Right ventricle myocardium inferior (tissue), 1 donor: Measurements from ENCODE around the gene SPART. TPM values are rescaled to one million over a fixed set of nuclear protein-coding genes. Genes with fewer than 3 reads are reported as not detected.
"Not testable (repeated sequence)": the region's sequence is repeated elsewhere in the genome, so short reads cannot be mapped to it uniquely, and the experiment has no call there.

Experiments used
- ATAC-seq: fragments of 200-7000 bp; cut with Tn5 transposase; one replicate; pipeline ENCODE4 v1.9.1; 2020; ENCODE audit warnings: mild to moderate bottlenecking, moderate library complexity
- DNase-seq: peaks from one replicate; pipeline ENCODE4 v3.0.0; 2021; ENCODE audit errors: missing footprints
- intact Hi-C: fragments of 100-400 bp; cut with DNase I; formaldehyde crosslinking; loops from one replicate; pipeline ENCODE4 v1.11.0; 2022
- total RNA-seq: library from RNA; stranded (reverse); fragmentation: NEBNext Ultra II Directional; extraction: Animal tissue kit (Norgen Biotek cat#: 25700); gene quantifications from one replicate; pipeline ENCODE4 v1.2.1, GENCODE V29; 2021
- donor health status: DM: no; HTN: yes; CAD: no; lungs with severe emphysema.

The SPART gene
- total RNA-seq, 1 donor from 2014 or later, result 41.7 TPM

DNA sequence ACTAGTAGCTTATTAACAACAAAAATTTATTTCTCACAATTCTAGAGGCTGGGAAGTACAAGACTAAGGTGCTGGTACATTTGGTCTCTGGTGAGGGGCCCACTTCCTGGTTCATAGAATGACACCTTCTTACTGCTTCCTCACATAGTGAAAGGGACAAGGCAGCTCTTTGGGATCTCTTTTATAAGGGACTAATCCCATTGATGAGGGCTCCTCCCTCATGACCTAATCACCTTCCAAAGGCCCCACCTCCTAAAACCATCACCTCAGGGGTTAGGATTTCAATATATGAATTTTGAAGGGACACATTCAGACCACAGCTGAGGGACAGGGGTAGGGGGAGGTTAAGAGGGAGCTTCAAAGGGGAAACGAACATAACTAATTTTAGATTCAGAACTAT lies 20.3 kb downstream of the SPART start:
- intact Hi-C loops, result no loop called here
- DNase-seq (no peak), ATAC-seq (no peak)

DNA sequence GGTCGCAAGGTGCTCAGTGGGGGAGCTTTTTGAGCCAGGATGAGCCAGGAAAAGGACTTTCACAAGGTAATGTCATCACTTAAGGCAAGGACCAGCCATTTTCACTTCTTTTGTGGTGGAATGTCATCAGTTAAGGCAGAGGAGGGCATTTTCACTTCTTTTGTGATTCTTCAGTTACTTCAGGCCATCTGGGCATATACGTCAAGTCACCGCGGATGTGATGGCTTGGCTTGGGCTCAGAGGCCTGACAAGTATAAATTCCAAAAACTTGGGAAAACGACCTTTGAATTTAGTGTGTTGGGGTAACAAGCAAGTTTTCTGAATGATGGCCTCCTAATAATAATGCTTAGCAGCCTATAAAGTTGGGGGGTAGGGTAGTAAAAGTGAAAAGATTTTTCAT lies 21.3 kb downstream of the SPART start:
- DNase-seq, intact Hi-C loops, ATAC-seq: not testable (repeated sequence)

DNA sequence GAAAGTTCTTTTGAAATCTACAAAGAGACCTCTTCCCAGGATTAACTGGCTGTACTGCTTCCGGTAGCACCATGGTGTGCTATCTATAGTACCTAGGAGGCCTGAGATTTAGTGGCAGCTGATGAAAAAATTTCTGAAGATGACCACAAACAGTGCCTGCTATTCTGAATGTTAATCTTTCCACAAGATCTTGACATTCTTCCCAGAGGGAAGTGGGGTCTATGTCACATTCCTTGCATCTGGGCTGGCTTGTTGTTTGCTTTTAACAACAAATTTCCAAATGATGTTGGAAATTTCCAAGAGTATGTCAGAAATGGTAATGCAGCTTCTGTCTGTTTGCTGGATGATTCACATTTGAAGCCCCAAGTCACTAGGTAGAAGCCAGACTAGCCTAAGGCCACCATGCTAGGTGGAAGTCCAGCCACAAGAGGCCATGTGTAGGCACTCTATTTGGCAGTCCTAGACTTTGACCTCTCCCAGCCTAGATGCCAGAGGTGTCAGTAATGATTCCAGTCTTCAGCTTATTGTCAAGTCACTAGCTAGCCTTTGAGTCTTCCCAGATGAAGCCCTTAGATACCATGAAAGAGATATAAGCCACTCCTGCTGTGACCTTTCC lies 22.1 kb downstream of the SPART start:
- no peak for ATAC-seq

DNA sequence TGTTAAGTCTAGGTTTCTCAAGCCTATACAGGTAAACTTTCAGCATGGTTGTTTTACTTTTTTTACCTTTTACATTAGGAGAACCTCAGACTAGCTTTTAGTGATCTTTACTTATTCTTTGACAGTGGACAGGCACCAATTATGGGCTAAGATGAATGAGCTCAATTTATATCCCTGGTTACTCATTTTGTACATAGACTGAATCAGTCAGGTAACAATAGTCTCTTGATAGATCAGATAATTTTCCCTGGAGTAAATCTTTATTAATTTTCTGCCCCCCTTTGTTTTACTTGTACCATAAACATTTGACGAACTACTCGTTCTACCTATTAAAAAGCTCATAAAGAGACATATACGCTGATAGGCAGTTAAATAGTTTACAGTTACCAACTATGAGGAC lies 22.8 kb downstream of the SPART start:
- no peak for ATAC-seq
- intact Hi-C loops, result no loop called here
- DNase-seq, result no peak

More for the DNA sequence above, 22.1 kb downstream of the SPART start:
- no peak for DNase-seq
- intact Hi-C loops, result no loop called here

DNA sequence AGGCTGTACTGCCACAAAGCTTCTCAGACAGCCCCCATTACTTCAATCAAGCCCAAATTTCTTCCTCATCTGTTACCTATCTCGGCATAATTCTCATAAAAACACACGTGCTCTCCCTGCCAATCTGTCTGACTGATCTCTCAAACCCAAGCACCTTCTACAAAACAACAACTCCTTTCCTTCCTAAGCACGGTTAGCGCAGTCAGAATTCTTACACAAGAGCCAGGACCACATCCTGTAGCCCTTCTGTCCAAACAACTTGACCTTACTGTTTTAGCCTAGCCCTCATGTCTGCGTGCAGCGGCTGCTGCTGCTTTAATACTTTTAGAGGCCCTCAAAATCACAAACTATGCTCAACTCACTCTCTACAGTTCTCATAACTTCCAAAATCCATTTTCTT lies 26.4 kb downstream of the SPART start:
- DNase-seq, intact Hi-C loops, ATAC-seq: not testable (repeated sequence)

DNA sequence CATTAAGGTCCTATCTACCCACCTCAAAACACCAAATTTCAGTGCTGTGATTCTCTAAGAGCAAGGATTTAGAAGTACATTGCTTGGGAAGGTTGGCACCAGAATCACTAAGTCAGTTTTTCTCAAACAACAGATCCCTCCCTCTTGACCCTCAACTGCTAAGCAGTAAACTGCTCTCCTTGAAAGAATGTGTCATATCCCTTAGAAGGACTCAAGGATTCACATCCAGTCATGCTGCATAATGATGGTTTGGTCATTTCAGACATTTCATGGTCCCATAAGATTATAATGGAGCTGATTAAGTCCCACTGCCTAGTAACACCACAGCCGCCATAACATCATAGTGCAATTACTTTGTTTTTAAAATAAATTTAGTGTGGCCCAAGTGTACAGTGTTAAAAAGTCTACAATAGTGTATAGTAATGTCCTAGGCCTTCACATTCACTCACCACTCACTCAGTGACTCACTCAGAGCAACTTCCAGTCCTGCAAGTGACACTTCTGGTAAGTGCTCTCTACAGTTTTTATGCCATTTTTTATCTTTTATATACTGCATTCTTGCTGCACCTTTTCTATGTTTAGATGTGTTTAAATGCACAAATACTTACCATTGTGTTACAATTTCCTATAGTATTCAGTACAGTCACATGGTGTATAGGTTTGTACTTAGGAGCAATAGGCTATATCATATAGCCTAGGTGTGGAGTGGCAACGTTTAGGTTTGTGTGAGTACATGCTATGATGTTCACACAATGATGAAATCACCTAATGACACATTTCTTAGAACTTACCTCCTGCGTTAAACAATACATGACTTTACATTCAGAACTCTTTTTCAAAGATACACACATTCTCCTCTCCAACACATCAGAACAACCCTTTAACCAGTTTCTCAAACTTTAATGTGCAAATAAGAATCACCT lies 32.9 kb downstream of the SPART start:
- no peak for ATAC-seq
- no peak for DNase-seq
- intact Hi-C loops, result no loop called here

DNA sequence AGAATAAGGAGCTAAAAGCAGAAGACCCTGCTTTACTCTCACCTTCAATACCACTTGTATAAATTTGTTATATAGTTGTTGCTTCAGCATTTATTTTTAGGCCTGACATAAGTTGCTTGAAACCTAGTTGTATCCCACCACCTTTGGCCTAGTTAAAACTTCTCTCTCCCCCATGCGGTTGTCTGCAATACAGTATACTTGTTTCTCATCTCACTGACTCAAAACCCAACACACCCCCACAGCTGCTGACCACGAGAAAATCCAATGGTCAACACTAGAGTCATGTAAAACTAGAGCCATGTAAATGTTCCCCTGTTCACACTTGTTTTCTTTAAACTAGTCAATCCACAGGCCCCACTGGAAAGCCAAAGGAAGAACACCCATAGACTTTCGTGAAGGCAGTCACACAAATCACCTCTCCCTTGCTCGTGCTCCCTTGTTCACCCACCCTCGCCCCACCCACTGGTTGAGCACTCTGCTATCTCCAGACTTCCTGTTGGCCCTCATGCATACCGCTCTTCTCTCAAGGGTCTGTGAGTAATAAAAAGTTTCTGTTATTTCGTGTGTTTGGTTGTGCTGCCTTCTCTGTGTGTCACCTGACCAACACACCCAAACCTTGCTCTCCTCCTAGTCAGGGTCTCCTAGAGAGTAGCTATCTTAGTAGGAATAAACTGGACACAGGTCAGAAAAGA lies 35.6 kb downstream of the SPART start:
- ATAC-seq (no peak), DNase-seq (no peak)
- intact Hi-C loops, result no loop called here

DNA sequence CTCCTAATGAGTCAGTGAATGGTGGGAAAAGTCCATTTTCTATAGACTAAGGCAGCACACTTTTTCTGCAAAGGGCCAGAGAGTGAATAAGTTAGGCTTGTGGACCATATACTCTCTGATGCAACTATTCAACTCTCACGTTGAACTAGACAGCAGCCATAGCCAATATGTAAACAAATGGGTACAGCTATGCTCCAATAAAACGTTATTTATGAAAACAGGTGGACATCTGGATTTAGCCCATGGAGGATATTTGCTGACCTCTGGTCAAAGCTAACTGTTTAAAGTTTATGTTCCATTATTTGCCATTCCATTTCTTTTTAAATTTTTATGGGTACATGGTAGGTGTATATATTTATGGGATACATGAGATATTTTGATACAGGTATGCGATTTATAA lies 43.9 kb downstream of the SPART start:
- intact Hi-C loops, result no loop called here
- no peak for ATAC-seq
- no peak for DNase-seq

DNA sequence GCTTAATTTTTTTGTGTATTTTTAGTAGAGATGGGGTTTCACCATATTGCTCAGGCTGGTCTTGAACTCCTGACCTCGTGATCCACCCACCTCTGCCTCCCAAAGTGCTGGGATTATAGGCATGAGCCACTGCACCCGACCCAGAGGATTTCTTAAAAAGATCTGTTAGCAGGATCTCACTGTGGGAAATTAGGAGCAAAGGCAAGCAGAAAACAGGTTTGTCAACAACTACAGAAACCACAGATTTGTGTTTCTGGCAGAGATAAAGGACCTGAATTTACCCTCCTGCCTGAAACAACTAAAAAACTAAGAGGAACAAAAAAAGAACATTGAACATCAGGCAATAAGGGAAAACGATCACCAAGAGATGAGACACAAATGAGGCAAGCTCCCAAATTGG lies 46.7 kb downstream of the SPART start:
- DNase-seq, ATAC-seq, intact Hi-C loops: not testable (repeated sequence)

DNA sequence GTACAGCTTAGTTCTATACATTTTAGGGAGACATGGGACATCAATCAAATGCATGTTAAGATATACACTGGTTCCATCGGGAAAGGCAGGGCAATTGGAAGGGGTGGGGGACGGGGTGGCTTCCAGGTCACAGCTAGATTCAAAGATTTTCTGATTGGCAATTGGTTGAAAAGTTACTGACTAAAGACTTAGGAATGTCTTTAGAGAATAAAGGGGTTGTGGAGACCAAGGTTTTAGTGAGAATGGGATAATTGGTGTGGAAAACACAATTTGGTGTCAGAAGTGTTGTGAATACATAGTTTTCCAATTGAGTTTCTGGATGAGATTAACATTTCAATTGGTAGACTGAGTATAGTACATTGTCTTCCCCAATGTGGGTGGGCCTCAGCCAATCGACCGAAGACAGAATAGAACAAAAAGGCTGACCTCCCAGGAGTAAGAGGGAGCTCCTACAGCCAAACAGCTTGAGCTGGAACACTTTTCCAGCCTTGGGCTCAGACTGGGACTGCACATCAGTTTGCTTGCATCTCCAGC lies 47.6 kb downstream of the SPART start:
- no peak for DNase-seq
- no peak for ATAC-seq
- intact Hi-C loops, result no loop called here

DNA sequence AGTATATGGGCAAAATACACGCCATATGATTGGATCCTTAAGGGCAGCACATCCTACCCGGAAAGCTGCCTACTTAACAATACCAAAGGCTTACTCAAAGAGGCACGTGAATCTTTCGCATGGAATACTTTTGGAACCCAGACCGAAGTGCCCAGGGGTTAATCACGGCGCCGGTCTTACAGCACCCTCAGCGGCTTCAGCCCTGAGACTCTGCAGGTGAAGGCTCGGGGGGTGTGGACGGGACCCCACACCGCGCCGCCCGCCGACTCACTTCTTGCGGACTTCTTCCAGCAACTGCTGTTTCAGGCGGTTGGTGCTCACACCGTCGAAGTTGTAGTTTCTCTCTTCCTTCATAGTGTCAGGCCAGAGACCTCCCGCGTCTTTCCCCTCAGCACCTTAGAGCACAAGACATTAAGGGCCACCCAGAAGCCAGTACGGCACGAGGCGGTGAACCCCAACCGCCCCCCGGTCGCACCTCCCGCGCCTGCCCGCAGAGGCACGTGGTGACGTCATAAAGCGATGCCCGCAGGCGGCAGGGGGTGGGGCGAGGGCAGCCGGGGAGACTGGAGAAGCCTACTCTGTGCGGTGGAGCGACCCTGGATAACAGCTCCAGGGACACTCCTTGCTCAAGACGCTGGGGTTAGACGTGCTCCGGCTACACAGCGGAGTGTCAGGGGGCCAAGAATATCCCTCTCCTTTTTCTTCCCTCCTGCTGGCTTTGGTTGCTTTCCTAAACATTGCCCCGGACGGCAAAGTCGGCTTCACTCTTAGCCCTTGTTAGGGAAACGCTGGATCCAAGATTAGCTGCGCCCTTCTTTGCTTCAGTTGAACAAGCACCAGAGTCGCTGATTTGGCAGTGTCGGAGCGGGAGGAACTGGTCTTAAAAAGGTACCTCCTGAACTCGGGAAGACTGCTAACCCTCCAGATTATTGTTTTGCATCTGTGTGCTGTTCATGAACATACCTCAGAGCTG lies 48.5 kb downstream of the SPART start, which contains the start of gene CCDC169:
Gene CCDC169 (minus strand): TSS at position 449 of the 973 bp plus-strand sequence. CDS start 95 bp downstream, at position 354.
- ATAC-seq, result peak; percentile 86
- intact Hi-C loops, result no loop called here
- peak; percentile 89 for DNase-seq

DNA sequence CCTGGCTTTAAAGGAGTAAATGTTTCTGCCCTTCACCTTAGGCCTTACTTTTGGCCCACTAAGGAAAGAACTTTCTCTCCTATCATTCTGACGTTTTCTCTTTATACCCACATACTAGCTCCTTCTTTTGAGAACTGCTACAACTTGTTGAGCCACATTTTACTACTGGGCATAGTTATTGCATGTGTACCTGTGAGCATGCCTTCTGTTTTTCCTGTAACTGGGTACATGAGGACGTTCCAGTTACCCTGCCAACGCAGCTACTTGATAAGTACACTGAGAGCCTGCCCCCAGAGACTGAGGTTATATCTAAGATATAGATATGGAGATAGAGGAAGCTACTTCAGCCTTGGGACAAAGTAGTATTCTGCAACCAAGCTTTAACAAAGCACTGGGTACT lies 52.1 kb downstream of the SPART start:
- intact Hi-C loops, result no loop called here
- DNase-seq, result no peak
- no peak for ATAC-seq

DNA sequence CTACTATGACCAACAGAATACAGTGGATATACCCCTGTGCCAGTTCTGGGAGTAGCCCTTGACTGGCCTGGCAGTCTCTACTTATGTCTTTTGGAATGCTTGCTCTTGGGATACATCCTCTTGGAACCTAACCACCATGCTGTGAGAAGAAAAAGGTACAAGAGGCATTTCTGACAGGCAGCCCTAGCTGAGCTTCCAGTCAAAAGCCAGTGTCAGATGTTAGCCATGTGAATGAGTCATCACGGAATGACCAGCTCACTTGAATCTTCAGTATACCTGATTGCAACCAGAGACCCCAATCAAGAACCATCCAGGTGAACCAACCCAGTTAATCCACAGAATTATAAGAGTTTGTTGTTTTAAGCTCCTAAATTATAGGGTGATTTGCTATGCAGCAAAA lies 52.7 kb downstream of the SPART start:
- intact Hi-C loops, result no loop called here
- no peak for ATAC-seq
- no peak for DNase-seq

DNA sequence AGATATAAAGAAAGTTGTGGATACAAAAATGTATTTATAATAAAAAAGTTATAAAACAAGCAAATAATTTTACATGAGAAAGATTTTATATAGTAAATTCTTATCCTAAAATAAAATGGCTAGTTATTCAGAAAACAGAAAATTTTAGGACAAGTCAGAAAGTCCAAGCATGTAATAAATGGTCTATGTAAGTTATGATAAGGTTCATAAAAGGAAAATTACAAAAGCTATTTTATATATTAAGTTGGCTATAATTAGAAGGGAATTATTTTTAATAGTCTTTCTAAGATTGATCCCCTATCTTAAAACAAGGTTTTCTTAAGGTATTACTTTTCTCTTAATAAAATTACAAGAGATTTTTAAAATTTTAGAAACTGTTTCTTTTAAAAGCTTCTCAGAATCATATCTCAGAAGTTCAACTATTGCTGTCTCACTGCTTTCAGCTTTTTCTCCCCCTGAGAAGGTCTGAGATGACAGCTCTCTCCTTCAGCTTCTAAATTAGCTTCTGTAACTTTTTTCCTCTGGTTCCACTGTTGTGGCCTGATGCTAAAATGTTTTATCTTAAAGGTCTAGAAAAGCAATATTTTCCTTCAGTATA lies 57.3 kb downstream of the SPART start:
- intact Hi-C loops, result no loop called here
- ATAC-seq, result no peak
- no peak for DNase-seq

DNA sequence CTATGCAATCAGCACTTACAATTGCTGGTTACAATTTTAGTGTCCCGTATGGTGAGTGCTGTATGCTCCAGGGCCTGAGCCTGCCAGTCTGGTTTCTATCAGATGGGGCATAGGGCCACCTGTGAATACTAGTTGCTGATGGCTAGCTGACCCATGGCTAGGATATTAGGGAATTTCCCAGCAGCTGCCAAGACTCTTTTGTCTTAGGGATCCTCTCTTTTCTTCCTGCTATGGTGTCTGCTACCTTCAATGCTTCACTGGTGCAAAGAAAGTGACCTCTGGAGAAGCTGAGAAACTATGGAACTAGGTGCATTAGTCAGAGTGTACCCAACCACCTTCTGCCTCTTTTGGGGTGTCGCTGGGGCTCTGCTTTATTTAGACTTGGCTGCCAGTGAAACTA lies 60.2 kb downstream of the SPART start:
- ATAC-seq (no peak), DNase-seq (no peak)
- intact Hi-C loops, result no loop called here

DNA sequence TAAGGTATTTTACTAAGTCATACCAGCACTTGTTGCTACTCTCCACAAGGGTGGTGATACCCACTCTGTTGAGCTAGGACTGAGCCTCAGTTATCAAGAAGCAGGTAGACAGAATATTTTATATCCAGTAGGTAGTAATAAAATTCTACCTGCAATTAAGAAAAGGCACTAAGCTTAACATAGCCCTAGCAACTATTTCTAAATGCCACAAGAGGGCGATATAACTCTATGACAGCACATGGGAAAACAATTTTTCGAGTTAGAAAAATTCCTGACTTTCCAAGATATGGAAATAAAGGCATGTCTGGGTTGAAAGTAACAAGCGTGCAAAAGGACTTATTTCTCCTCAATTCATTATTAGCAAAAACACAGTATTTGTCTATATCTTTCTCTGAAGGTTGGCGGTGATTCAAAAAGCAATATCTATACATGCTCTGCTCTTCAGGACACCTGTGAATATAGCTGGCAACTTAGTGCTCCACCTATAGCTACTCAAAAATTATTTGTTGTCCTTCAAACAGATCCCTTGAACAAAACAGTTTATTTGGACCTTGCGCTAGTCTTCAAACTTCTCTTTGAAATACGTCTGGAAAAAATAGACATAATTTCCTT lies 63.3 kb downstream of the SPART start:
- intact Hi-C loops, result loop anchor here (5.0 kb wide), 2 partner anchors 114 to 454 kb away; no protein-coding TSS in a partner anchor
- no peak for DNase-seq

More for the DNA sequence above, 63.3 kb downstream of the SPART start:
- ATAC-seq, result no peak
